GM12801 (cell line): ENCODE measurements around the gene RYR2.

Experiments
- CTCF ChIP-seq: IDR thresholded peaks from one replicate; pipeline ENCODE4 v1.5.1; 2011; ENCODE audit warnings: control low read depth; ENCODE audit not compliant: insufficient read length; ENCODE audit errors: extremely low read depth

Gene RYR2

GRCh38 chr1:237386362-237387143, 344.6 kb downstream of the RYR2 start:
- no peak for TF ChIP-seq CTCF

GRCh38 chr1:237387144-237387505, 345.1 kb downstream of the RYR2 start:
- TF ChIP-seq CTCF, result no peak

GRCh38 chr1:237390823-237391222, 348.8 kb downstream of the RYR2 start:
- no peak for TF ChIP-seq CTCF

GRCh38 chr1:237393632-237394031, 351.6 kb downstream of the RYR2 start:
- TF ChIP-seq CTCF, result no peak

- TF ChIP-seq CTCF, result no peak
Measured at GRCh38 chr1:237394281-237394680, 352.3 kb downstream of the RYR2 start.

- TF ChIP-seq CTCF, result no peak
Measured at GRCh38 chr1:237396426-237396825, 354.4 kb downstream of the RYR2 start.

- no peak for TF ChIP-seq CTCF
Measured at GRCh38 chr1:237398751-237399150, 356.8 kb downstream of the RYR2 start.
